Activated naive CD8-positive, alpha-beta T cell treated with anti-CD3 and anti-CD28 coated beads, Interleukin-2, amount 10 ng/mL, durations not matched to agents 7 days and 5 days (primary cell): Measurements from ENCODE around the gene TTLL5. TPM values are rescaled to one million over a fixed set of nuclear protein-coding genes. Genes with fewer than 3 reads are reported as not detected.
"Not testable (repeated sequence)": the region's sequence is repeated elsewhere in the genome, so short reads cannot be mapped to it uniquely, and the experiment has no call there.

Source experiments
- ATAC-seq: fragments of 150-1000 bp; cut with Tn5 transposase; one replicate; pipeline ENCODE4 v1.10.0; 2021; ENCODE audit warnings: low read depth, moderate library complexity
- POLR2A ChIA-PET: fragments of 350-600 bp; sonication (Branson Sonifier 250); formaldehyde crosslinking; loops from one replicate; lab custom pipeline; 2021; ENCODE audit warnings: antibody characterized with exemption; lab: Charles Lee
- DNase-seq: peaks from one replicate; pipeline ENCODE4 v3.0.0; 2021
- H3K27ac Mint-ChIP-seq: one replicate; pipeline ENCODE4 v1.8.0; 2022; ENCODE audit warnings: mild to moderate bottlenecking, mixed read lengths
- H3K27me3 Mint-ChIP-seq: one replicate; pipeline ENCODE4 v1.8.0; 2022; ENCODE audit warnings: mild to moderate bottlenecking, moderate library complexity, mixed read lengths
- H3K36me3 Mint-ChIP-seq: one replicate; pipeline ENCODE4 v1.8.0; 2021; ENCODE audit warnings: mild to moderate bottlenecking, mixed read lengths
- H3K4me1 Mint-ChIP-seq: one replicate; pipeline ENCODE4 v1.8.0; 2021; ENCODE audit warnings: mixed read lengths
- H3K4me3 Mint-ChIP-seq: one replicate; pipeline ENCODE4 v1.8.0; 2022; ENCODE audit warnings: mild to moderate bottlenecking, moderate library complexity, mixed read lengths
- H3K9me3 Mint-ChIP-seq: one replicate; pipeline ENCODE4 v1.8.0; 2021; ENCODE audit warnings: mixed read lengths
- total RNA-seq, 2 experiments: library from RNA; stranded (reverse); gene quantifications; one replicate each; pipeline ENCODE4 v1.2.3, GENCODE V29; 2021

TTLL5 gene
- total RNA-seq, 2 experiments from 2014 or later = 31.8 to 32.7 TPM

DNA sequence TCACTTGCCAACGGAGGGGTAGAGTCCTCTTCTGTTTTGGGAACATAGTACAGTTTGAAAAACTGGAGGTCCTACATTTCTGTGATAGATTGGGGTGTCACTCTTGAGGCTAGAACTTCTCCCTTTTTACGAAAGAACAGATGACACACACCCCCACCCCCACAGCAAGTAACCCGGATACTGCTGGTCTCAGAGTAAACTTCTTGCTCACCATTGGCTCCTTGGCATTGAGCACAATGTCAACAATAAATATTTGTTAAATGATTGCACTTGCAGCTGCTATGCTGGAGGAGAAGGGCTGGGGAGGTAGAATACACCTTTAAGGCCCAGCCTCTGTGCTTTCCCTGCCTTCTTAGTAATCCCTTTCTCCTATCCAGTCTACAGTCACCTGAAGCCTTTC lies 170.9 kb downstream of the TTLL5 start:
- POLR2A ChIA-PET = no interaction called here
- peaks cover 19% of the 10 kb centered on the region for H3K36me3 Mint-ChIP-seq
- peaks cover 11% of the 10 kb centered on the region for H3K4me1 Mint-ChIP-seq
- H3K9me3 Mint-ChIP-seq = no peaks in the 10 kb centered on the region
- peak overlapping the region; percentile 53 for H3K4me3 Mint-ChIP-seq
- ATAC-seq = no peak
- H3K27me3 Mint-ChIP-seq = no peaks in the 10 kb centered on the region
- no peak for DNase-seq
- no peak overlapping the region for H3K27ac Mint-ChIP-seq

DNA sequence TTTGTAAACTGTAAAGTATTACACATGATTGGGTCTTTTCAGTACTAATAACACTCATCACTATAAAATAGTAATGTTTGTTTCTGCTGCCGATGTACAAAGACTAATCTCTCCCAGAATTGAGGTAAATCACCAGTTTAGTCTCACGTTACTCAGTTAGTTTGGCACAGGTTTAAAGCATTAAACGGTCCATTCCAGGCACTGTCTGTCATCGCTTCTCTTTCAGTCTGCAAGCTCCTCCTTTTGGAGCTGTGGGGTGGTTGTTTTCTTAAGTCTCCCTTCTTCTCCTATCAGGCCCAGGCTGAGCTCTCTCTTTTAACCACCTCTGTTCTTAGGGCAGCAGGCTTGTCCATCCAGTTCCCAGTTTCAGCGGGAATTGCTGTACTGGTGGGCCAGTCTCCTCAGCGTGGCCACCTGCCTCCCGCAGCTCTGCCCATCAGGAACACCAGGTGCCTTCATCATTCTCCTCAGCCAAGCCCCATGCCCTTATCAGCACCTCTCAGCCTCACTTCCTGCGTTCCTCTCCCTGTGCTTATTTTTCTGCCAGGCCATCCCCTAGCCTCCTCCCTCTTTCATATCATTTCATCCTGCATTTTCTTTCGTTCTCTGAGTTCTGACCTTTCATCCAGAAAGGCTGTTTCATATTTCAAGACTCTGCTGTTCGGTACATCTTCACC lies 171.7 kb downstream of the TTLL5 start:
- peak overlapping the region; percentile 6 for H3K27ac Mint-ChIP-seq
- no peak overlapping the region for H3K4me3 Mint-ChIP-seq
- POLR2A ChIA-PET = no interaction called here
- peaks cover 22% of the 10 kb centered on the region for H3K36me3 Mint-ChIP-seq
- ATAC-seq (no peak), DNase-seq (no peak)
- H3K9me3 Mint-ChIP-seq = no peaks in the 10 kb centered on the region
- H3K27me3 Mint-ChIP-seq = no peaks in the 10 kb centered on the region
- peaks cover 11% of the 10 kb centered on the region for H3K4me1 Mint-ChIP-seq

DNA sequence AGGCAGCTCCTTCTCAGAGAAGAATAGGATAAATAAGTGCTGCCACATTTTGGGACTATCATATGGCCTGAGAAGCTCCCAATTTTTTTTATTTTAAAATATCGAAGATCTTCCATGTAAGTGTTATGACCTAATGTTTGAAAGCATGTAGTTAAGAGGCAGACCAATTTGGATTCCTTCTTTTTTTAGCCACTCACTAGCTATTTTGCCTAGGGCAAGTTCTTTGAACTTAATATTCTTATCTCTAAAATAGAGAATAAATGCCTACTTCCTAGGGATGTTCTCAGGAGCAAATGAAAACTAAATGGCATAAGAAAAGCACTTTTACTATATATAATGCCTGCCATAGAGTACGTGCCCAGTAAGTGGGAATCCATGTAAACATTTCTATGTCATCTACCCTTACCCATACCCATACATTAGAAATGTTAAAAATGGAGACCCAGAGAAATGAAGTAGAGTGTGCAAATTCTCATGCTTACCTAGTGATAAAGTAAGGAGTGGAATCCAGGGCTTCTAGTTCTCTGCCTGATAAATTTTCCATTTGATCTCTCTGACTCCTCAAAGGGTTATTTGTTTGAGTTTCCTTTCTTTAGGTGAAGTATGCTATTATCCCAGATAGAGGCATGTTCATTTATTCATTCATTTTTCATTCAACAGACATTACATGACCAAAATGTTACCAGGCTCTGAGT lies 172.4 kb downstream of the TTLL5 start:
- H3K27ac Mint-ChIP-seq = no peak overlapping the region
- peaks cover 11% of the 10 kb centered on the region for H3K4me1 Mint-ChIP-seq
- no peak for ATAC-seq
- H3K36me3 Mint-ChIP-seq = peaks cover 23% of the 10 kb centered on the region
- POLR2A ChIA-PET = no interaction called here
- peaks cover under 1% of the 10 kb centered on the region for H3K9me3 Mint-ChIP-seq
- no peak overlapping the region for H3K4me3 Mint-ChIP-seq
- no peak for DNase-seq
- no peaks in the 10 kb centered on the region for H3K27me3 Mint-ChIP-seq

GRCh38 chr14:75835156-75835725 lies 174.2 kb downstream of the TTLL5 start:
- Mint-ChIP-seq H3K27me3 (no peaks in the 10 kb centered on the region), H3K4me3 (no peak overlapping the region), H3K27ac (no peak overlapping the region), H3K9me3 (peaks cover 9% of the 10 kb centered on the region), H3K36me3 (peaks cover 36% of the 10 kb centered on the region), H3K4me1 (peaks cover 11% of the 10 kb centered on the region)
- POLR2A ChIA-PET = no interaction called here
- no peak for DNase-seq
- ATAC-seq = no peak

DNA sequence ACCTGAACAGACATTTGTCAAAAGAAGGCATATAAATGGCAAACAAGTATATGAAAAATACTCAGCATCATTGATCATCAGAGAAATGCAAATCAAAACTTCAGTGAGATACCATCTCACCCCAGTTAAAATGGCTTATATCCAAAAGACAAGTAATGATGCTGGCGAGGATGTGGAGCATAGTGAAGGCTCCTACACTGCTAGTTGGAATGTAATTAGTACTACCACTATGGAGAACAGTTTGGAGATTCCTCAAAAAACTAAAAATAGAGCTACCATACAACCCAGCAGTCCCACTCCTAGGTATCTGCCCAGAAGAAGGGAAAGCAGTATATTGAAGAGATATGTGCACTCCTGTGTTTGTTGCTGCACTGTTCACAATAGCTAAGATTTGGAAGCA lies 174.7 kb downstream of the TTLL5 start:
- no peak for ATAC-seq
- Mint-ChIP-seq H3K4me1 (peaks cover 11% of the 10 kb centered on the region), H3K27me3 (no peaks in the 10 kb centered on the region), H3K27ac (no peak overlapping the region), H3K9me3 (peaks cover 9% of the 10 kb centered on the region), H3K4me3 (no peak overlapping the region), H3K36me3 (peaks cover 38% of the 10 kb centered on the region)
- POLR2A ChIA-PET = no interaction called here
- DNase-seq = no peak

DNA sequence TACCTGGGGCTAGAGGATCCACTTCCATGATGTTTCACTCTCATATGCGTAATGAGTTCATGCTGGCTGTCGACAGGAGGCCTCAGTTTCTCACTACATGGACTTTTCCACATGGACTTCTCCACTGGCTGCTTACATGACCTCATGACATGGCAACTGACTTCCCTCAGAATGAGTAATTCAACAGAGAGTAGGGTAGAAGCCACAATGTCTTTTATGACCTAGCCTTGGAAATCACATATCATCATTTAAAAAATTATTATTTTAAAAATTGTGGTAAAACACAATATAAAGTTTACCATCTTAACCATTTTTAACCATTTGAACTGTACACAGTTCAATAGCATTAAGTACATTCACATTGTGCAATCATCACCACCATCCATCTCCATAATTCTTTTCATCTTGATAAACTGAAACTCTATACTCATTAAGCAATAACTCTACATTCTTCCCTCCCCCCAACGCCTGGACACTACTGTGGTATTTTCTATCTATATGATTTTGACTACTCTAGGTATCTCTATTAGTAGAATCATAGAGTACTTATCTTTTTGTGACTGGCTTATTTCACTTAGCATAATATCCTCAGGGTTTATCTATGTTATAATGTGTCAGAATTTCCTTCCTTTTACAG lies 176.2 kb downstream of the TTLL5 start:
- Mint-ChIP-seq H3K27ac (no peak overlapping the region), H3K4me3 (no peak overlapping the region), H3K36me3 (peaks cover 42% of the 10 kb centered on the region), H3K9me3 (peaks cover 9% of the 10 kb centered on the region), H3K4me1 (peaks cover 2% of the 10 kb centered on the region), H3K27me3 (no peaks in the 10 kb centered on the region)
- DNase-seq = no peak
- POLR2A ChIA-PET = no interaction called here
- ATAC-seq = no peak

DNA sequence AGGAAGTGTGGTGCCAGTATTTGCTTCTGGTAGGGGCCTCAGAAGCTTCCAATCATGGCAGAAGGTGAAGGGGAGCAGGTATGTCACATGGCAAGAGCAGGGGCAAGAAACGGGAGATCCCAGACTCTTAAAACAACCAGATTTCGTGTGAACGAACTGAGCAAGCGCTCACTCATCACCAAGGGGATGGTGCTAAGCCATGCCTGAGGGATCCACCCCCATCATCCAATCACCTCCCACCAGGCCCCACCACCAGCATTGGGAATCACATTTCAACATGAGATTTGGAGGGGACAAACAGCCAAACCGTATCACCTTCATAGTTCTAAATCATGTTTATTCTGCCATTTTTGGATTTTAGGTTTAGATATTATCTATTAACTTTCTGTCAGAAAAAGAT lies 179.9 kb downstream of the TTLL5 start:
- ATAC-seq (no peak), DNase-seq (no peak)
- Mint-ChIP-seq H3K27ac (no peak overlapping the region), H3K36me3 (peaks cover 33% of the 10 kb centered on the region), H3K27me3 (no peaks in the 10 kb centered on the region), H3K9me3 (peaks cover 9% of the 10 kb centered on the region), H3K4me3 (no peak overlapping the region), H3K4me1 (no peaks in the 10 kb centered on the region)
- POLR2A ChIA-PET = no interaction called here

DNA sequence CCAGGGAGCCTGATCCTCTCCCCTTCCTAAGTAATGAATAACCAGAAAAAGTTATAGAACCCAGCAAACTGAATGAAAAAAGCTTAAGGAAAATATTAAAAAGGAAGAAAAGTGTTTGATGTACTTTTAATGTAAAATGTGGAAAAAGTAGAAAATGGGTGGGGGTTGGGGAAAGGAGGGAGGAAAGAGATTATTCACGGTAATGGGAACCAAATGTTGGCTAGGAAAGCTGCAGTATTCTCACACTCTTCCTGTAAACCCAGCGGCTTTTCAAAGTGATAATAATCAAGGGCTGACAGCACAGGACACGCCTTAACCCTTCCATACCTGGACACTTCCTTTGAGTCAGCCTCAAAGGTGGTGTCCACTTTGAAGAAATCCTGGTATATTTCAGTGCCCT lies 181.5 kb downstream of the TTLL5 start:
- Mint-ChIP-seq H3K36me3 (peaks cover 27% of the 10 kb centered on the region), H3K9me3 (peaks cover 9% of the 10 kb centered on the region), H3K27me3 (no peaks in the 10 kb centered on the region), H3K4me3 (no peak overlapping the region), H3K27ac (no peak overlapping the region), H3K4me1 (no peaks in the 10 kb centered on the region)
- ATAC-seq (no peak), DNase-seq (no peak)
- POLR2A ChIA-PET = no interaction called here

DNA sequence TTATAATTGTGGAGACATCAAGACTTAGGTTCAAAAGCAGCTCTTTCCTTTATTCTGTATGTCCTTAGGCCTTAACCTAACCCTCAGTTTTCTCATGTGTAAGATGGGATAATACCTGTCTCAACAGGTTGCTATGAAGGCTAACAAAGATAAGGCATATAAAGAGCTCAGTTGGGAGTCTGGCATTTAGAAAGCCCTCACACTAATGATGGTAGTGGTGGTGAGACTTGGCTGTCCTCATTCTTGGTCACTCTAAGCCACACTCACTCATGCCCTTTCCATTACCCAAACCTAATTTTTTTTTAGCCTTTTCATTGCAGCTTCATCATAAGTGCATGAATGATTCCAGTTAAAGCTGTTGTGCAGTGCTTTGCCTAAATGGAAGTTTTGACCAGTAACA lies 183.4 kb downstream of the TTLL5 start:
- no peaks in the 10 kb centered on the region for H3K4me1 Mint-ChIP-seq
- POLR2A ChIA-PET = no interaction called here
- DNase-seq (no peak), ATAC-seq (no peak)
- no peak overlapping the region for H3K4me3 Mint-ChIP-seq
- peaks cover 19% of the 10 kb centered on the region for H3K36me3 Mint-ChIP-seq
- no peak overlapping the region for H3K27ac Mint-ChIP-seq
- peaks cover 2% of the 10 kb centered on the region for H3K9me3 Mint-ChIP-seq
- no peaks in the 10 kb centered on the region for H3K27me3 Mint-ChIP-seq

DNA sequence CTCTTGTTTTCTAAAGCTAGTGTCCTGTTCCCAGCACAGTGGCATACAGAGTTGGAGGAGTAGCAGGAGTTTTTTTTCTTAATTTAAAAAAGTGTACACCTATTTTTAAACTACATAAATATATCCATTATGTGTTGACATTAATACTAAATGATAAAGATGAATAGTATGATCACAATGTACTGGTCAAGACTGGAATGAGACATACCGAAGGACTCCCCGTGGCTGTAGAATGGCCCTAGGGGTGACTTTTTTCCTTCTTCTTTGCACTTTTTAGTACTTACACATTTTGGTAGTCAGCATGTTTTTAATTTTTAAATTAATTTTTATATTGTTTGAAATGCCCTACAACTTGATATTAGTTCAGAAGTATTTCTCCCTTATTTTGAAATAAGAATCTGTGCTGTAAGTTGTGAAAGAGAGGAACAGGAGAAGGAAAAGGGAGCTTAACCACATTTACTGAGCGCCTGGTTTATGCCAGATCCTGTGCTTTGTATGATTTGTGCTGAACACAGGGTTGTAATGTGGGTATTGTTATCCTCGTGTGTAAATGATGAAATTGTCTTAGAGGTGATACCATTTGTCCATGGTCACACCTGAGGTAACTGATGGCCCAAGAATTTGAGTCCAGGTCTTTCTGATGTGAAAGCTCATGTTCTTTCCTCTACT lies 184.2 kb downstream of the TTLL5 start:
- Mint-ChIP-seq H3K4me3 (no peak overlapping the region), H3K27me3 (no peaks in the 10 kb centered on the region), H3K27ac (no peak overlapping the region), H3K9me3 (no peaks in the 10 kb centered on the region), H3K4me1 (no peaks in the 10 kb centered on the region), H3K36me3 (peaks cover 14% of the 10 kb centered on the region)
- no peak for ATAC-seq
- no peak for DNase-seq
- POLR2A ChIA-PET = no interaction called here

DNA sequence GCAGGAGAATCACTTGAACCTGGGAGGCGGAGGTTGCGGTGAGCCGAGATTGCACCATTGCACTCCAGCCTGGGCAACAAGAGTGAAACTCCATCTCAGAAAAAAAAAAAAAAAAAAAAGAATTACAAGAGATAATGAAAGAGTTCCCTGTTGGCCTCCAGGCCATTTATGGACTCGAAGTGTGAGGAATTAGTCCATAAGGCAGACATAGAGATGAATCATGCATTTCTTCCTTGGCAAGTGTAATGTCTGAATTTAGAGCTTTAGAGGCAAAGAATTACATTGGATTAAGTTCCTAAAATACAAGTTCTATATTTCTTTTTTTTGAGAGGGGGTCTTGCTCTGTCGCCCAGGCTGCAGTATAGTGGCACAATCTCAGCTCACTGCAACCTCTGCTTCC lies 185.6 kb downstream of the TTLL5 start:
- H3K27ac Mint-ChIP-seq, H3K4me1 Mint-ChIP-seq, DNase-seq, H3K27me3 Mint-ChIP-seq, ATAC-seq, H3K9me3 Mint-ChIP-seq, H3K36me3 Mint-ChIP-seq, POLR2A ChIA-PET, H3K4me3 Mint-ChIP-seq: not testable (repeated sequence)

DNA sequence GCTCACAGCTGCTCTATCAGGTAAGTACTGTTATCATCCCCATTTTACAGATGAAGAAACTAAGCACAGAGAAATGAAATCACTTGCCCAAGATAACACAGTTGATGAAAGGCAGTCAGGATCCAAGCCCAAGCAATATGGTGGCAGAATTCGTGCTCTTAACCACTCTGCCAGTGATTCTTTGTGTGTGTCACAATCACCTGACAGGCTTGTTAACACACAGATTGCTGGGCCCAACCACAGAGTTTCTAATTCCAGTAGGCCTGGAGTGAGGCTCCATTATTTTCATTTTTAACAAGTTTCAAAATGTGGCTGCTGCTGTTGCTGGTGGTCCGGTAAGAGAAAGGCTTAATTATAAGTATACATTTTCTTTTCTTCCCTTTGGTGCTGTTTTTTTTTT lies 186.5 kb downstream of the TTLL5 start:
- Mint-ChIP-seq H3K9me3 (no peaks in the 10 kb centered on the region), H3K4me3 (no peak overlapping the region), H3K27me3 (no peaks in the 10 kb centered on the region), H3K4me1 (no peaks in the 10 kb centered on the region), H3K36me3 (peaks cover 6% of the 10 kb centered on the region), H3K27ac (no peak overlapping the region)
- POLR2A ChIA-PET = no interaction called here
- DNase-seq (no peak), ATAC-seq (no peak)

DNA sequence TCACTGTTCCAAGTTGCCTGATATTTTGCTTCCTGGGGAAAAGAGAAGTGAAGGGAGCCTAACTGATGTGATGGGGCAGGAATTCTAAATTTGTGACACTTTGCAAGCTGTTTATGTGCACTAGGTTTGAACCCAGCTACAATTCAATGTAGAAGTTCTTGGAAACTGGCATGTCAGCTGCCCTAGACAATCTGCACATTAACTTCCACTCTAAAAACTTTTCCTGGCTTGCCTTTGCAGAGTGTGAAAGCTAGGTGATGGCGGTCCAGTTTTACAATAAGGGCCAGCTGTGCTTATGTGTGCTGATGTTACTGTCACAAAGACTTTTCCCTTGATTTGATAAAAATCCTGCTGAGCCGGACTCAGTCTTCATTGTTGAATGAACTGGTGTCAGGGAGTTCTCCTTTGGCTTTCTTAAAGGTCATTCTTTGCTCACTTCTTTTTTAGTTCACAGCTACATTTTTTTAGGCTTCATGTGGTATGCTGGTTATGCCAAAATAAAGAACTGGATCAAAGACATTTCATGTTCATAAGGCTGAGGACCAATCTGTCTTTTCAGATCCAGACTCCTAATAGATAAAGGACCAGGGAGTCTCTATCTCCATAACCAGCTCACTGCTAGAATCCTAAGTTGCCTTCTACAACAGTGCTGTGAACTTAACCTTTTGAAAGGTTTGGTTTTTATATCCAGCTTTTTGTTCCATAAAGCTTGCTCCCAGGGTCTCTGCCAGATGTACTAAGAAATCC lies 187.3 kb downstream of the TTLL5 start:
- Mint-ChIP-seq H3K4me3 (no peak overlapping the region), H3K9me3 (no peaks in the 10 kb centered on the region), H3K36me3 (peaks cover 6% of the 10 kb centered on the region), H3K27me3 (no peaks in the 10 kb centered on the region), H3K27ac (no peak overlapping the region), H3K4me1 (no peaks in the 10 kb centered on the region)
- DNase-seq (no peak), ATAC-seq (no peak)
- POLR2A ChIA-PET = no interaction called here
